Activated naive CD8-positive, alpha-beta T cell treated with anti-CD3 and anti-CD28 coated beads for 36 hours (primary cell): ENCODE results near the gene CT45A9. TPM values are rescaled to one million over a fixed set of nuclear protein-coding genes. Genes with fewer than 3 reads are reported as not detected.
A peak's percentile ranks its signal among the peaks of the same experiment; 100 is the strongest.
"Not testable (repeated sequence)": the region's sequence is repeated elsewhere in the genome, so short reads cannot be mapped to it uniquely, and the experiment has no call there.

Source experiments
- DNase-seq: peaks from one replicate; pipeline ENCODE4 v3.0.0; 2021
- H3K27ac Mint-ChIP-seq: one replicate; pipeline ENCODE4 v1.8.0; 2022; ENCODE audit warnings: mild to moderate bottlenecking, moderate library complexity, mixed read lengths
- H3K27me3 Mint-ChIP-seq: one replicate; pipeline ENCODE4 v1.8.0; 2022; ENCODE audit warnings: mild to moderate bottlenecking, mixed read lengths
- H3K36me3 Mint-ChIP-seq: one replicate; pipeline ENCODE4 v1.8.0; 2021; ENCODE audit warnings: mild to moderate bottlenecking, mixed read lengths
- H3K4me1 Mint-ChIP-seq: one replicate; pipeline ENCODE4 v1.8.0; 2021; ENCODE audit warnings: mixed read lengths
- H3K4me3 Mint-ChIP-seq: one replicate; pipeline ENCODE4 v1.8.0; 2022; ENCODE audit warnings: mild to moderate bottlenecking, moderate library complexity, mixed read lengths
- H3K9me3 Mint-ChIP-seq: one replicate; pipeline ENCODE4 v1.8.0; 2022; ENCODE audit warnings: mixed read lengths
- total RNA-seq, 2 experiments: library from RNA; stranded (reverse); gene quantifications; one replicate each; pipeline ENCODE4 v1.2.3, GENCODE V29; 2021

CT45A9 gene, protein sequence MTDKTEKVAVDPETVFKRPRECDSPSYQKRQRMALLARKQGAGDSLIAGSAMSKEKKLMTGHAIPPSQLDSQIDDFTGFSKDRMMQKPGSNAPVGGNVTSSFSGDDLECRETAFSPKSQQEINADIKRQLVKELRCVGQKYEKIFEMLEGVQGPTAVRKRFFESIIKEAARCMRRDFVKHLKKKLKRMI
- total RNA-seq, result not detected

DNA sequence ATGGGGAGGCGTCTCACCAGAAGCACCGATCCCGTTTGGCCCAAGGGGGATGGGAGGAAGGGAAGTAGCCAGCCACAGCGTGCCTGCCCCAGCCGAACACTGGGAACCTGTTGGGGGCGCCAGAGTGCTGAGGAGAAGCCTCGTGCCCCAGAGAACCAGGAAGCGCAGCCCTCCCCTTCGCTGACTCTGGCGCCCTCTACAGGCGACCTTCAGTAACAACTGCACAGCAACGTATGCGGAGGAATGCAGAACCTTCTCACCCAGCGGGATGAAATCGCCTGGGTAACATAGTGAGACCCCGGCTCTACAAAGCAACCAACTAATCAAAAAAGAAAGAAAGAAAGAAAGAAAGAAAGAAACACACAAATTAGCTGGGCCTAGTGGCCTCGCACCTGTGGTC is at the start of gene CT45A9:
CT45A9 (minus strand) TSS at position 101 of the 400 bp plus-strand sequence. CDS start 3,751 bp downstream, outside the sequence.
- H3K4me1 Mint-ChIP-seq, H3K9me3 Mint-ChIP-seq, DNase-seq, H3K36me3 Mint-ChIP-seq, H3K27ac Mint-ChIP-seq, H3K27me3 Mint-ChIP-seq, H3K4me3 Mint-ChIP-seq: not testable (repeated sequence)

DNA sequence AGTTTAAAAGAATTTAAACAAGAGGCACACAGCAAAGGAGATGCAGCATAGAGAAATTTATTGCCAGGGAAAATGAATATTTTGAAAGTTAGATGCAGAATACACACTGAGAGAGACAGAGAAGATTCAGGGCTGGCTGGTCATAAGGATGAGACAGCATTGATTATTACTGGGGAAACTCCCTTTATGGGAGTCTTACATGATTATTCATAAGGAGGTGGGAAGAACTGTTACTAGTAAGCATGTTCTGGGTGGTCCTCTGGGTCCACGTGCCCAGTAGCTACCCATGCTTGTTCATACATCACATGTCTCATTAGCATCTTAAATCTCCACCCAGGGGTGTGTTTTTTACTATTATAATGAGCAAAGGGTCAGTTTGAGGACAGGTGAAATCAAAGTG is 48.9 kb upstream of the CT45A9 start:
- not testable (repeated sequence) for H3K9me3 Mint-ChIP-seq, H3K27me3 Mint-ChIP-seq, H3K27ac Mint-ChIP-seq, DNase-seq, H3K36me3 Mint-ChIP-seq, H3K4me1 Mint-ChIP-seq, H3K4me3 Mint-ChIP-seq

DNA sequence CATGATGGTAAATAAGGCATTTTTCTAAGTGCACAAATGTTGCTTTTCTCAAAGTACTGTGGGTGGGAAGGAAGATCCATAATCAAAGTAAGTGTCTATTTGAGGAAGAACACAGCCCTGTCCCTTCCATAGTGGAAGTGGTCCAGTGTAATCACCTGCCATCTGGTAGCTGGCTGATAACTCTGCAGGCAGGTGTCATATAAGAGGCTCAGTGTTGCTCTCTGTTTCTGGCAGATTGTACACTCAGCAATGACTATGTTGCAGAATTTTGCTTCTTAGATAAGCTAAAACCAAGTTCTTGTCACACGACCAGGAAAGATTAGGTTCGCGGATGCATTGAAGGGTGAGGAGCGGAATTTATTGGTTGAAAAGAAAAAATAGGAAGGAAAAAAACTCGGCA is 42.8 kb upstream of the CT45A9 start:
- DNase-seq, result no peak
- Mint-ChIP-seq H3K9me3 (no peaks in the 10 kb centered on the region), H3K4me3 (no peak overlapping the region), H3K27me3 (no peaks in the 10 kb centered on the region), H3K36me3 (no peaks in the 10 kb centered on the region), H3K27ac (no peak overlapping the region), H3K4me1 (no peaks in the 10 kb centered on the region)

DNA sequence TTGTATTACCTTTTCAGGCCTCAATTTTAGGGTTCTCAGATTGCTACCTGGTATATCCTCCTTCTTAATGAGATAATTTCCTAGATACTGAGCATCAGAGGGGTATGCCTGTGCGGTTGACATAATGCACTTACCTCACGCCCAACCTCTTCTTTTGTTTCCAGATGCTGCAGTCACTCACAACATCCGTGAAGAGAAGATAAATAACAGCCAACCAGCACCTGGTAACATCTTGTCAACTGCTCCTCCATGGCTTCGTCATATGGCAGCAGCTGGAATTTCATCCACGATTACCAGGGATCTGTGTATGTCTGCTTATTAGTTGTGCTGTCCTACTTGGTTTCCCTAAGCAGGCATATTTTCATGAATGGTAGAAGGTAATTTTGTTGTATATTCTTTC is 38.6 kb upstream of the CT45A9 start:
- Mint-ChIP-seq H3K4me3 (no peak overlapping the region), H3K36me3 (no peaks in the 10 kb centered on the region), H3K4me1 (no peaks in the 10 kb centered on the region), H3K27ac (no peak overlapping the region), H3K27me3 (no peaks in the 10 kb centered on the region), H3K9me3 (no peaks in the 10 kb centered on the region)
- DNase-seq, result no peak

DNA sequence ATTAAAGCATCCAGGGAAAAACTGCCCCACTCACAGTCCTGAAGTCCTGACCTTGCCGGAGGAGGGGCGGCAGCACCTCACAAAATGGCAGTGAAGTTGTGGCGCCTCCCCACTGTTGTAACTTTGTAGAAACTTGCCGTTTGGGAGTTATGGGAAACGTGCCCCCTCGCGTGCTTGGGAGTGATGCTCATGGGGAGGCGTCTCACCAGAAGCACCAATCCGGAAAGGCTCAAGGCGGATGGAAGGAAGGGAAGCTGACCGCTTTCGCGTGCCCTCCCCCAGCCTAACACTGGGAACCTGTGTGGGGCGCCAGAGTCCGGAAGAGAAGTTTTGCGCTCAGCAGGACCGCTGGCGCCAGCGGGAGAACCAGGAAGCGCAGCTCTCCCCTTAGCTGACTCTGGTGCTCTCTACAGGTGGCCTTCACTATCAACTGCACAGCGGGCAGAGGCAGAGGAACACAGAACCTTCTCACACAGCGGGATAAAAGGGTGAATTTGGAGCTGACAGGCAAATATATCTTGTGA is 21.7 kb upstream of the CT45A9 start, which contains the start of the genes CT45A10 and SAGE1:
CT45A10 (minus strand) TSS at position 151 of the 524 bp plus-strand sequence. CDS start 8,100 bp downstream, outside the sequence.
SAGE1 (plus strand) TSS at position 423 of the 524 bp plus-strand sequence. CDS start 2,527 bp downstream, outside the sequence.
- Mint-ChIP-seq H3K27ac (no peak within 1 kb of the TSS), H3K36me3 (no peaks in the 10 kb centered on the region), H3K4me3 (no peak within 1 kb of the TSS), H3K4me1 (no peaks in the 10 kb centered on the region), H3K27me3 (peaks cover 4% of the 10 kb centered on the region), H3K9me3 (no peaks in the 10 kb centered on the region)
- DNase-seq, result no peak

DNA sequence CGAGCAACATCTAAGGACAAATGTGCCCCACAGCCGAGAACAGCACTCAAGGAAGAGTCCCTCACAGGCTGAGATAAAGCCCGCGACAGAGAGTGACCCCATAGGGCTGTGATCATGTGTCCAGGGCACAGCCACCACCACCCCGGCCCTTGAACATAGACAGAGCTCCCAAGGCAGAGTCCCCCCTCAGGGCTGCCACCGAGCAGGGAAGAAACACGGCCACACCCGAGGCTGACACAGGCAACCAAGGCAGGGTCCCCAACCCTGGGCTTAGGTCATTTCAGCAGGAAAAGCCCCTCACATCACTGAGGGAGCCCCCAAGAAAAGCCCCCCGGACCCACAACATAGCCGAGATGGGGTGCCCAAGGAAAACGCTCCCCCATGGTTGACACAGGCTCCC is 21.2 kb upstream of the CT45A9 start:
- Mint-ChIP-seq H3K9me3 (no peaks in the 10 kb centered on the region), H3K36me3 (no peaks in the 10 kb centered on the region), H3K4me1 (no peaks in the 10 kb centered on the region), H3K4me3 (no peak overlapping the region), H3K27me3 (peaks cover 4% of the 10 kb centered on the region), H3K27ac (no peak overlapping the region)
- no peak for DNase-seq

DNA sequence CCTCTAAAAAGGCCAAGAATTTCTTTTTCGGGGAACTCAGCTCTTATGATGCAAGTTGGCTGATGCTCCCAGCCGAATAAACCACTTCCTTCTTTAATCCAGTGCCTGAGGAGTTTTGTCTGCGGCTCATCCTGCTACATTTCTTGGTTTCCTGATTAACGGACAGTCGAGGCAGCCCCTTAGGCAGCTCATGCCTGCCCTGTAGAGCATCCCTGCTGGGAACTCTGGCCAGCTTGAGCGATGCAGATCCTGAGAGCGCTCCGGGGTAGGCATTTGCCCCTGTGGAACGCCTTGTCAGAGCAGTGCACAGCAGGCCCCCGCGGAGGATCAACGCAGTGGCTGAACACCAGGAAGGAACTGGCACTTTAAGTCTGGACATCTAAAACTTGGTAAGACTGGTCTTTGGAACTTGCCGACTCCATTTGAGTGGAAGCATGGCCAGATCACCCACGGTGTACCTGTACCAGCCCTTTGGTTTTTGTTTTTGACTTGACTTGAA is 18.5 kb upstream of the CT45A9 start:
- H3K4me1 Mint-ChIP-seq, result no peaks in the 10 kb centered on the region
- H3K36me3 Mint-ChIP-seq, result no peaks in the 10 kb centered on the region
- H3K27ac Mint-ChIP-seq, result no peak overlapping the region
- peaks cover 4% of the 10 kb centered on the region for H3K27me3 Mint-ChIP-seq
- no peak overlapping the region for H3K4me3 Mint-ChIP-seq
- H3K9me3 Mint-ChIP-seq, result no peaks in the 10 kb centered on the region
- no peak for DNase-seq

DNA sequence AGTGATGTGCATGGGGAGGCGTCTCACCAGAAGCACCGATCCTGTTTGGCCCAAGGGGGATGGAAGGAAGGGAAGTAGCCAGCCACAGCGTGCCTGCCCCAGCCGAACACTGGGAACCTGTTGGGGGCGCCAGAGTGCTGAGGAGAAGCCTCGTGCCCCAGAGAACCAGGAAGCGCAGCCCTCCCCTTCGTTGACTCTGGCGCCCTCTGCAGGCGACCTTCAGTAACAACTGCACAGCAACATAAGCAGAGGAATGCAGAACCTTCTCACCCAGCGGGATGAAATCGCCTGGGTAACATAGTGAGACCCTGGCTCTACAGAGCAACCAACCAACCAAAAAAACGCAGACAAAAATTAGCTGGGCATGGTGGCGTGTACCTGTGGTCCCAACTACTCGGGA is 17.4 kb upstream of the CT45A9 start:
- H3K36me3 Mint-ChIP-seq, H3K27me3 Mint-ChIP-seq, H3K9me3 Mint-ChIP-seq, H3K4me3 Mint-ChIP-seq, H3K4me1 Mint-ChIP-seq, H3K27ac Mint-ChIP-seq: not testable (repeated sequence)
- DNase-seq, result peak; percentile 47

DNA sequence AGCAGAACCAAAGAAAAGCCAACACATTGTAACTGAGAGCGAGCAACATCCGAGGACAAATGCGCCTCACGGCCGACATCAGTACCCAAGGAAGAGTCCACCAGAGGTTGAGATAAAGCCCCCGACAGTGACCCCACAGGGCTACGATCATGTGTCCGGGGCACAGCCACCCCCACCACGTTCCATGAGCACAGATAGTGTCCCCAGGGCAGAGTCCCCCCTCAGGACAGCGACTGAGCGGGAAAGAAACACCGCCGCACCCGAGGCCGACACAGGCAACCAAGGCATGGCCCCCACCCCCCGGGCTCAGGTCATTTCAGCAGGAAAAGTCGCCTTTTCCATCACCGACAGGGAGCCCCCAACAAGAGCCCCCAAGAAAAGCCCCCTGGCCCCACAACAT is 16.6 kb upstream of the CT45A9 start:
- not testable (repeated sequence) for H3K36me3 Mint-ChIP-seq, H3K4me1 Mint-ChIP-seq, H3K4me3 Mint-ChIP-seq, H3K9me3 Mint-ChIP-seq, DNase-seq, H3K27ac Mint-ChIP-seq, H3K27me3 Mint-ChIP-seq

DNA sequence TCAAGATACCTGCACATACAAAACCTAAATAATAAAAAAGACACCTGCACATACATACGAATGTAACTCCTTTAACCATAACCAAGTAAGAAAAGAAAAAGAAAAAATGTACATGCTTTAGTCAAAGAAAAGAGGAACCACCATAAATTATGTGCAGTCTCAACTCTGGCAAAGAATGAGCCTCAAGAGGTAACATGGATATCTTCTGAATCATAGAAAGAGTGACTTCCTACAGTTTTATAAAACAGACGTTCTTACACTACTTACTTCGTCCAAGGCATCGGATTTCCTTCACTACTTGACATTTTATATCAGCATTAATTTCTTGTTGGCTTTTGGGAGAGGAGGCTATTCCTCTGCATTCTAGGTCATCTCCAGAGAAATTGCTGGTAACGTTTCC is 11.1 kb upstream of the CT45A9 start:
- H3K4me3 Mint-ChIP-seq, H3K4me1 Mint-ChIP-seq, H3K27ac Mint-ChIP-seq, DNase-seq, H3K36me3 Mint-ChIP-seq, H3K9me3 Mint-ChIP-seq, H3K27me3 Mint-ChIP-seq: not testable (repeated sequence)

DNA sequence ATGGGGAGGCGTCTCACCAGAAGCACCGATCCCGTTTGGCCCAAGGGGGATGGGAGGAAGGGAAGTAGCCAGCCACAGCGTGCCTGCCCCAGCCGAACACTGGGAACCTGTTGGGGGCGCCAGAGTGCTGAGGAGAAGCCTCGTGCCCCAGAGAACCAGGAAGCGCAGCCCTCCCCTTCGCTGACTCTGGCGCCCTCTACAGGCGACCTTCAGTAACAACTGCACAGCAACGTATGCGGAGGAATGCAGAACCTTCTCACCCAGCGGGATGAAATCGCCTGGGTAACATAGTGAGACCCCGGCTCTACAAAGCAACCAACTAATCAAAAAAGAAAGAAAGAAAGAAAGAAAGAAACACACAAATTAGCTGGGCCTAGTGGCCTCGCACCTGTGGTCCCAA is 17.2 kb downstream of the CT45A9 start, which contains the start of gene CT45A8:
CT45A8 (minus strand) TSS at position 101 of the 400 bp plus-strand sequence. CDS start 3,755 bp downstream, outside the sequence.
- not testable (repeated sequence) for H3K9me3 Mint-ChIP-seq, H3K36me3 Mint-ChIP-seq, H3K4me3 Mint-ChIP-seq, H3K4me1 Mint-ChIP-seq, DNase-seq, H3K27ac Mint-ChIP-seq, H3K27me3 Mint-ChIP-seq

DNA sequence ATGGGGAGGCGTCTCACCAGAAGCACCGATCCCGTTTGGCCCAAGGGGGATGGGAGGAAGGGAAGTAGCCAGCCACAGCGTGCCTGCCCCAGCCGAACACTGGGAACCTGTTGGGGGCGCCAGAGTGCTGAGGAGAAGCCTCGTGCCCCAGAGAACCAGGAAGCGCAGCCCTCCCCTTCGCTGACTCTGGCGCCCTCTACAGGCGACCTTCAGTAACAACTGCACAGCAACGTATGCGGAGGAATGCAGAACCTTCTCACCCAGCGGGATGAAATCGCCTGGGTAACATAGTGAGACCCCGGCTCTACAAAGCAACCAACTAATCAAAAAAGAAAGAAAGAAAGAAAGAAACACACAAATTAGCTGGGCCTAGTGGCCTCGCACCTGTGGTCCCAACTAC is 34.4 kb downstream of the CT45A9 start, which contains the start of gene CT45A7:
CT45A7 (minus strand) TSS at position 101 of the 400 bp plus-strand sequence. CDS start 3,747 bp downstream, outside the sequence.
- not testable (repeated sequence) for H3K9me3 Mint-ChIP-seq, DNase-seq, H3K27me3 Mint-ChIP-seq, H3K27ac Mint-ChIP-seq, H3K36me3 Mint-ChIP-seq, H3K4me1 Mint-ChIP-seq, H3K4me3 Mint-ChIP-seq

DNA sequence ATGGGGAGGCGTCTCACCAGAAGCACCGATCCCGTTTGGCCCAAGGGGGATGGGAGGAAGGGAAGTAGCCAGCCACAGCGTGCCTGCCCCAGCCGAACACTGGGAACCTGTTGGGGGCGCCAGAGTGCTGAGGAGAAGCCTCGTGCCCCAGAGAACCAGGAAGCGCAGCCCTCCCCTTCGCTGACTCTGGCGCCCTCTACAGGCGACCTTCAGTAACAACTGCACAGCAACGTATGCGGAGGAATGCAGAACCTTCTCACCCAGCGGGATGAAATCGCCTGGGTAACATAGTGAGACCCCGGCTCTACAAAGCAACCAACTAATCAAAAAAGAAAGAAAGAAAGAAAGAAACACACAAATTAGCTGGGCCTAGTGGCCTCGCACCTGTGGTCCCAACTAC is 51.7 kb downstream of the CT45A9 start, which contains the start of gene CT45A2:
CT45A2 (minus strand) TSS at position 101 of the 400 bp plus-strand sequence. CDS start 3,747 bp downstream, outside the sequence.
- not testable (repeated sequence) for H3K4me3 Mint-ChIP-seq, H3K36me3 Mint-ChIP-seq, H3K27ac Mint-ChIP-seq, H3K9me3 Mint-ChIP-seq, H3K4me1 Mint-ChIP-seq, H3K27me3 Mint-ChIP-seq, DNase-seq
